ENCODE data around the gene PP2D1. TPM values are rescaled to one million over a fixed set of nuclear protein-coding genes. Genes with fewer than 3 reads are reported as not detected.

Gene PP2D1
- total RNA-seq, 1 experiment from 2014 or later: not detected

- TF ChIP-seq CTCF (conservative IDR thresholded peaks at IDR 0.05; ENCODE audit: low read depth, low read length) (no peak), EZH2 (IDR thresholded peaks at IDR 0.05; ENCODE audit: borderline replicate concordance, low read depth, low read length, poor library complexity, severe bottlenecking) (no peak)
- BruUV-seq (replicated peaks): no TSS peak
- no peaks in the 10 kb centered on the region for H3K9me3 ChIP-seq (ENCODE audit: low read depth, low read length, poor library complexity, severe bottlenecking)
- H3K4me1 ChIP-seq (ENCODE audit: insufficient read depth, low read length, poor library complexity, severe bottlenecking): no peaks in the 10 kb centered on the region
- no peak overlapping the region for H3K4me3 ChIP-seq (ENCODE audit: low read depth, low read length, poor library complexity, severe bottlenecking)
- H3K27ac ChIP-seq (ENCODE audit: low read depth, low read length, poor library complexity, severe bottlenecking): no peak overlapping the region
- ChIA-PET CTCF (no interaction called here), POLR2A (ENCODE audit: low non-redundant PET) (no interaction called here)
- no peaks in the 10 kb centered on the region for H3K27me3 ChIP-seq (replicated peaks; ENCODE audit: insufficient read depth, low read depth, low read length, poor library complexity)
- no peak for DNase-seq (ENCODE audit: low spot score)
- no peaks in the 10 kb centered on the region for H3K36me3 ChIP-seq (ENCODE audit: insufficient read depth, low read length, poor library complexity, severe bottlenecking)
- intact Hi-C loops (cut with micrococcal nuclease; ENCODE audit: unreplicated experiment): no loop called here
Measured at GRCh38 chr3:20051123-20051806, 39.2 kb upstream of the PP2D1 start.

DNA sequence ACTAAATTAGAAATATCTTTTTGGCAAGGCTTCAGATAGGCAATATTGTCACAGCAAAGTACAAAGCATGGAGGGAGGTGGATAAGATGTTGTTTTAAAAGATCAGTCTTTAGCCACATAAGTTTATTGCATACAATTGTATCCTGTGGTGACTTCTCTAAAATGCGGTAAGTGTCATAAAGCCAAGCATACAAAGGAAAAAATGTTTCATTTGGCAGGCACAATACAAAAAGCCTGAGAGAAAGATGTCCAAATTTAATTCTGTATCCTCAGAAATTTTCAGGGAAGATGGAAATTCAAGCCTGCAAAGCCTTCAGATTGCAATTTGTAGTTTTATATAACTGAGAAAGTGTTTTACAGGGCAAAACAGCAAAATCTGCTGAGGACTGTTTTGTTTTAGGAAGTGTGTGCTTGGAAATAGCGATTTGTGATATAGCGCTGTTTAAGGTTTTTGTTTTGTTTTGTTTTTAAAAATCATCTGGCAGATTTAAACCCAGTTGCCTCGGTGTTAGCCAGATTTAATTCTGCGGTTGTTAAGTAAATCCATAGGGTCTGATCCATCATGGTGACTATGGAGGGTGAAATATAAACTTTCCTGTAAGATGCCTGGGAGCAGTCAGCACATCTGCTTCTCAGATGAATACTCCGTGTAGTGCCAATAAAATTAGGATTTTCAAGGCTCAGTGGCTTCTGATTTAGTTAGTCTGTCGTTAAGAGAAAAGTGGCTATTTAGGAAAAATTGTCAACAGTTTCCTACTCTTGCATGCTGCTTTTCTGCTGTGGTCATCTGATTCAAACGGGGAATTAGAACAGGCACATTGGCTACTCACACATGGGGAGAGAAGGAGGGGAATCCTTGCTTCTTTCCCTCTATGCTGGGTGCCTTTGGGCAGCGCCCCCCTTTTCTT, 36.2 kb upstream of the PP2D1 start:
- intact Hi-C loops (cut with micrococcal nuclease; ENCODE audit: unreplicated experiment): no loop called here
- CTCF ChIA-PET: no interaction called here
- Histone ChIP-seq H3K27ac (ENCODE audit: low read depth, low read length, poor library complexity, severe bottlenecking) (no peak overlapping the region), H3K9me3 (ENCODE audit: low read depth, low read length, poor library complexity, severe bottlenecking) (no peaks in the 10 kb centered on the region), H3K27me3 (replicated peaks; ENCODE audit: insufficient read depth, low read depth, low read length, poor library complexity) (no peaks in the 10 kb centered on the region), H3K36me3 (ENCODE audit: insufficient read depth, low read length, poor library complexity, severe bottlenecking) (no peaks in the 10 kb centered on the region), H3K4me3 (ENCODE audit: low read depth, low read length, poor library complexity, severe bottlenecking) (no peak overlapping the region), H3K4me1 (ENCODE audit: insufficient read depth, low read length, poor library complexity, severe bottlenecking) (no peaks in the 10 kb centered on the region)
- no TSS peak for BruUV-seq (replicated peaks)
- no peak for DNase-seq (ENCODE audit: low spot score)
- POLR2A ChIA-PET (ENCODE audit: low non-redundant PET): no interaction called here
- TF ChIP-seq EZH2 (IDR thresholded peaks at IDR 0.05; ENCODE audit: borderline replicate concordance, low read depth, low read length, poor library complexity, severe bottlenecking): no peak
- TF ChIP-seq CTCF (conservative IDR thresholded peaks at IDR 0.05; ENCODE audit: low read depth, low read length): no peak

DNA sequence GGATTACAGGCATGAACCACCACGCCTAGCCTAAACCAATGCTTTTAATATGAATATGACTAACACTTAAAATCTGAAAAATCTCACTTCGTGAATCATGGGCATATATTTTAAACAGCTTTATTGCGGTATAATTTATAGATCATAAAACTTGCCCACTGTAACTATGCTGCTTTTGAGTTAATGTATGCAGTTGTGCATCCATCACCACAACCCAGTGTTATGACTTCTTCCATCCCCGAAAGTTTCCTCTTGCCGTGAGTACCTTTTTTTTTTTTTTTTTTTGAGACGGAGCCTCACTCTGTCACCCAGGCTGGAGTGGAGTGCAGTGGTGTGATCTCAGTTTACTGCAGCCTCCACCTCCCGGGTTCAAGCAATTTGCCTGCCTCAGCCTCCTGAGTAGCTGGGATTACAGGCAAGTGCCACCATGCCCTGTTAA, 35.3 kb upstream of the PP2D1 start:
- DNase-seq (ENCODE audit: low spot score): no peak
- CTCF ChIA-PET: no interaction called here
- Histone ChIP-seq H3K4me1 (ENCODE audit: insufficient read depth, low read length, poor library complexity, severe bottlenecking) (no peaks in the 10 kb centered on the region), H3K27ac (ENCODE audit: low read depth, low read length, poor library complexity, severe bottlenecking) (no peak overlapping the region), H3K27me3 (replicated peaks; ENCODE audit: insufficient read depth, low read depth, low read length, poor library complexity) (no peaks in the 10 kb centered on the region), H3K9me3 (ENCODE audit: low read depth, low read length, poor library complexity, severe bottlenecking) (no peaks in the 10 kb centered on the region), H3K36me3 (ENCODE audit: insufficient read depth, low read length, poor library complexity, severe bottlenecking) (no peaks in the 10 kb centered on the region), H3K4me3 (ENCODE audit: low read depth, low read length, poor library complexity, severe bottlenecking) (no peak overlapping the region)
- POLR2A ChIA-PET (ENCODE audit: low non-redundant PET): no interaction called here
- no TSS peak for BruUV-seq (replicated peaks)
- TF ChIP-seq EZH2 (IDR thresholded peaks at IDR 0.05; ENCODE audit: borderline replicate concordance, low read depth, low read length, poor library complexity, severe bottlenecking) (no peak), CTCF (conservative IDR thresholded peaks at IDR 0.05; ENCODE audit: low read depth, low read length) (no peak)
- intact Hi-C loops (cut with micrococcal nuclease; ENCODE audit: unreplicated experiment): no loop called here

Data from A673 (cell line).